Measurements from ENCODE around the gene NINJ1.
"Not testable (repeated sequence)": the region's sequence is repeated elsewhere in the genome, so short reads cannot be mapped to it uniquely, and the experiment has no call there.

The NINJ1 gene

DNA sequence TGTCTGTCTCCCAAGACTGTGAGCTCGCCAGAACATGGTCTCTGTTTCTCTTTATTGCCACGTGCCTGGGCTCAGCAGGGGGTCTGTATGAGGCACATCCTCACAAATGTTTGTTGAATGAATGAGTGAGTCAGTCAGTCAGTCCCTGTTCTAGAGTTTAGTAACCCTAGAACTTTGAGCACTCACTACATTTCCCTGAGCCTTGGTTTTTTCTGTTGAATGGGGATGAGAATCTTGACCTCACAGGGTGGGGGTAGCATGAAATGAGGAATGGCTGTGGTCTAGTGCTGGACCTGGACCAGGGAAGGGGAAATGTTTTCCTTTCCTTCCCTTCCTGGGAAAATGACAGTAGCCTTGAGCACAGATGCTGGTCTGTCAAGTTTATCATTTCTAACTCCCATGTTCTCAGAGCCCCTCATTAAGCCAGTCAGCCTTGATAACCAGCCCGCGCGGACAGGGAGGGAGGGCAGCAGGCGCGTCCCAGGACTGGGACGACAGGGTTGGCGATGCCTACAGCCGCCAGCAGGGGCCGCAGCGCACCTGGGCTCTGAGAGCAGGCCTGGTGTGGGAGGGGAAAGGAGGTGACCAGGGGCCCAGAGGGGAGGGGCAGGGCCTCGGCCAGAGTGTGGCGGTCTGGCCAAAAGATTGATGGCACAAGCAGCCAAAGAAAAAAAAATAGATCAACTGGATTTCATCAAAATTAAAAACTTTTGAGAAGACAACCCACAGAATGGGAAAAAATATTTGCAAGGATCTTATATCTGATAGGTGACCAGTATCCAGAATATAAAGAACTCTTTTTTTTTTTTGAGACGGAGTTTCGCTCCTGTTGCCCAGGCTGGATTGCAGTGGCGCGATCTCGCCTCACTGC, 25.8 kb upstream of the NINJ1 start:
- peak; percentile 46 for DNase-seq

DNA sequence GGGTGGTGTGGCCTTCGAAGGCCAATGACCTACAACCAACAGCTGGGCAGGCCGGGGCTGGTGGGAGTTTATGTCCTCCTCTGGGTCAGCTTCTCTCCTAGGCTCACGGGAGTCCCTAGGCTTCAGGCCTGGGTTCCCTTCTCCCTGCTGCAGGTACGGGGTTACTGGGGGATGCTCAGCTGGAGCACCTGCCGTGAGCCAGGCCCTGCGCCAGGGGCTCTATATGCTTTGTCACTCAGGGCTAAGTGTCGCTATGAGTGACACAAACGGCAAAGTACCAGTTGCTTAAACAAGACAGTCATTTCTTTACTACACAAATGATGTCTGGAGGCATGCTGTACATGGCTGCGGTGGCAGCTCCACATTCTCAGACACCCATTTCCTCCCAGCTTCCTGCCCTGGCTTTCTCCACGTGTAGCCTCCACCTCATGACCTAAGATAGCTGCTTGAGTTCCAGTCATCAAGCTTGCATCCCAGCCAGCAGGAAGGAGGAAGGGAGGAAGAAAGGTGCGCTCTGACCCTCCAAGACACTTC, 22.5 kb upstream of the NINJ1 start:
- DNase-seq = no peak

DNA sequence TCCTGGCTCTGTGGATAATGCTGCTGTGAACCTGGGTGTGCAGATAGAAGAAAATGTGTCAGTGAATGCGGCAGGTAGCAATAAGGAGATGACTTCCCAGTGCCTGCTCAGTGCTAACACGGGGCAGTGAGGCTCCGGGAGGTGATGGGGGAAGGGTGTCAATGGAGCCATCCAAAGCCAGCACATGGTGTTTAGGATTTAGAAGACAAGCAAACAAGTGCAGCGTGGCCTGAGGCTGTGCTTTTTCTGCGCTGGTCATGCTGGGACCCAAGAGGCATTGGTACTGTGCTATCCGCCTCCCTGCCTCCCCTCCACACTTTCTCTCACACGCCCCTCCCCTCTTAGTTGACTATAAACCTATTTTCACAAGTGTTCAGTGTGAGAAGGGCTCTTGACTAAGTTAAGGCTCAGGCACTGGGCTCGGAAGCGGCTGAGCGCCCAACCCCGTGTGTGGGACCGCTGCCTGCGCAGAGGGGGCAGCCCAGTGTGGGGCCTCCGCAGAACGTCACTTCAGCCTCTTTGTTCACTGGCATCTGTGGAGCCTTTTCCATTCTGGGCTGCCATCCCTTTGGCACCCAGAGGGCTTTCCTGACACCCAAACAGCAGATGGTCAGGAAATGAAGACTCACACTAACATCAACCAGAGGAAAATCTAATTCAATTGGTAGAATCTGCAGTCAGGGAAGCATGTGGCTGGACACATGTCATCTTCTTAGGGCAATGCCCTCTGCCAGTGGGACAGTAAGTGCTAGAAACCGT, 21.8 kb upstream of the NINJ1 start:
- DNase-seq = no peak

DNA sequence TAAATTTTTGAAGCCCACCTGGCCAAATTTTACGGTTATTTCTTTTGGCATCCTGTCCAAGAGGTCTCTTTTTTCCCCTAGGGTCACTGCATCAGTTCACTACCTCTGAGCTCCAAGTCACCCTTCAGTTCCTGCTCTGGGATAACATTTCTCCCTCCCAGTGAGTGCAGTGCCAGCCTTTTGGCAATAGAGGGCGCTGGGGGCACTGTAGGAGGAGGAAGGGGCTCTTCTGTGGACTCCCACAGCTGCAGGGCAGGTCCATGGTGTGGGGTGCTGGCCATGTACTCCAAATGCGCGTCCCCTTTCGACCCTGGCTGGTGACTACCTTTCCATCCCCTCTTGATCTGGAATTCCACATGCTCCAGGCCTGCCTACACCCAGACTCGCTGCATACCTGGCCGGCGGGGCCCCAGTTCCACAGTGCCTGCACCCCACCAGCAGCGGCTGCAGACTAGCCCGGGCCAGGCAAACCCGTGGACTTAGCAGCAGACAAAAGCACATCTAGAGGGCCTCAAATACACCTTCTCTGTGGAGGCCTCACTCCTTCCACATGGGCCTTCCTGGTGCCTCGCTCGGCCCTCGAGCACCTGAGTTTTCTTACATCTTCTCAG, 20.3 kb upstream of the NINJ1 start:
- DNase-seq = peak; percentile 21

DNA sequence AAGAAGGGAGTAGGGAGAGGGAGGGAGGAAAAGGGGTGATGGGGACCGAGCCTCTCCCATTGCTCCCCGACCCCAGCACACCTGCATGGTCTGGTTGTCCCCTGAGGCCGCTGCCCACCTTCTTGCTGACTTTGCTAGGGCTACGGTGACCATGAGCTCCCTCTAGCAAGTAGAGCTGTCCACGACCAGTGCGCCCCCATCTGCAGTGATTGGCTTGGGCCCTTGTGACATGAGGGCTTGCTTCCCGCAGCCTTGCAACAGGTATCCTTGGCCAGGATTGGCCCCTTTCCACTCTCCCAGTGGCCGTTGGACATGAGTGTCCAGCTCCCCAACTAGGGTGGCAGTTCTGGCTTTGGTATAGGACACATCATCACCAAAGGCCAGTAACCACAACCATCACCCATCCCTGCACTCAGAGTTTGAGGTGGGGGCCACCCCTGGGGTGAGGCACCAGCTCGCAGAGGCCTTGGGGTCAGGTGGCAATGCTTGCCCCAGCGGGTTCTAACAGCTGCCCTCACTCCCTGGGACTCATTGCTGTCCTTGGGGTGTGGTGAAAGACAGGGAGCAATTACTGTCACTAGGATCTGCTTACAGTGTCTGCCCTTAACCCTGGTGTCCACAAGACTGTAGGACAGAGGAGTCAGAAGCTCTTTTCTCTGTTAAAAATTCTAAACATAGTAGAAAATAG, 17.2 kb upstream of the NINJ1 start:
- DNase-seq = no peak

DNA sequence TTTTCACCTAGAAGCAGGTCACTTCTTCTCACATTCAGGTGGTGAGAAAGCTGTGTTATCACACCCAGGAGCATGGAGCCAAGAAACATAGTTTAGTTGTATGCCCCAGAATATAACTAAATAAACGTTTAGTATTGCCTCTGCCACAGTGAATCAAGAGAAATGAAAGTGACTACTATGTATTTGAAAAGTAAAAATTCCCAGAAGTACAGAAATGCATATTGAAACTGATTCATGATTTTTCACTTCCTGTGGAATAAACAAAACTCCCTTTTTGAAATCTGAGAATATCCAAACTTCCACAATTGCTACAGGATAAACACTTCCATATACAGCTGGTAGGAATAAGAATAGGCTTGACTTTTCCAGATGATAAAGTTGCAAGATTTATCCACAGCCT, 15.3 kb upstream of the NINJ1 start:
- DNase-seq = no peak

DNA sequence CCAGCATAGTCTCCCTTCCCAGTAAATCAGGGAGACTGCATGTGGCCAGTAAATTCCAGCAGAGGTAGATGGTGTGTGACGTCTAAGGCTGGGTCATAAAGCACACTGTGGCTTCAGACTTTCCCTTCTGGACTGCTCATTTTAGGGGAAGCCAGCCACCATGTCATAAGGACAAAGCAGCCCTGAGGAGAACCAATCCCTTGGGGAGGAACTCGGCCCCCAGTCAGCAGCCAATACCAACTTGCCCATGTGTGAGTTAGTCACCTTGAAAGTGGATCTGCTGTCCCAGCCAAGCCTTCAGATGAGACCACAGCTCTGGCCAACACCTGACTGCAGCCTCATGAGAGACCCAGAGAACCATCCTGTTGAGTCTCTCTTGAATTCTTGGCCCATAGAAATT, 14.7 kb upstream of the NINJ1 start:
- no peak for DNase-seq

DNA sequence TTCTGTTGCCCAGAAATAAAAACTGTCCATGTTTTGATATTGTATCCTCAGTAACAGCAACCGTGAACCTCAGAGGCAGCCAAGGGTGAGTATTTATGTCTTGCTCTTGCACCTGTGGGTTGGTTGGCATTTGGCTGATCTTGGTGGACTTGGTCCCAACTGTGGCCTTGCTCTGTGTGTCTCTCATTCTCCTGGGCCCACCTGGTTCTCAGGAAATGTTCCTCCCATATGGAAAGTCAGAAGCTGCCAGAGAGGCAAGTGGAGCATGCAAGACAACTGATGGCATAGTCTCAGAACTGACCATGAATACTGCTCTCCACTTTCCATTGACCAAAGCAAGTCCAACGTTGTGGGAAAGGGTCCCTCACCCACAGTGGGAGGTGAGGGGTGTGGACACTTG, 13.6 kb upstream of the NINJ1 start:
- DNase-seq = no peak

DNA sequence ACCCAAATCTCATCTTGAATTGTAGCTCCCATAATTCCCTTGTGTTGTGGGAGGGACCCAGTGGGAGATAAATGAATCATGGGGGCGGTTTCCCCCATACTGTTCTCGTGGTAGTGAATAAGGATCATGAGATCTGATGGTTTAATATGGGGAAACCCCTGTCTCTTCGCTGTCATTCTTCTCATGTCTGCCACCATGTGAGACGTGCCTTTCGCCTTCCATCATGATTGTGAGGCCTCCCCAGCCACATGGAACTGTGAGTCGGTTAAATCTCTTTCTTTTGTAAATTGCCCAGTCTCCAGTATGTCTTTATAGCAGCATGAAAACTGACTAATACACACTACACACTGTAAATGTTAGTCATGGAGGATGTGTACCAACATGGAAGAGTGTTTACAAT, 12.6 kb upstream of the NINJ1 start:
- not testable (repeated sequence) for DNase-seq

DNA sequence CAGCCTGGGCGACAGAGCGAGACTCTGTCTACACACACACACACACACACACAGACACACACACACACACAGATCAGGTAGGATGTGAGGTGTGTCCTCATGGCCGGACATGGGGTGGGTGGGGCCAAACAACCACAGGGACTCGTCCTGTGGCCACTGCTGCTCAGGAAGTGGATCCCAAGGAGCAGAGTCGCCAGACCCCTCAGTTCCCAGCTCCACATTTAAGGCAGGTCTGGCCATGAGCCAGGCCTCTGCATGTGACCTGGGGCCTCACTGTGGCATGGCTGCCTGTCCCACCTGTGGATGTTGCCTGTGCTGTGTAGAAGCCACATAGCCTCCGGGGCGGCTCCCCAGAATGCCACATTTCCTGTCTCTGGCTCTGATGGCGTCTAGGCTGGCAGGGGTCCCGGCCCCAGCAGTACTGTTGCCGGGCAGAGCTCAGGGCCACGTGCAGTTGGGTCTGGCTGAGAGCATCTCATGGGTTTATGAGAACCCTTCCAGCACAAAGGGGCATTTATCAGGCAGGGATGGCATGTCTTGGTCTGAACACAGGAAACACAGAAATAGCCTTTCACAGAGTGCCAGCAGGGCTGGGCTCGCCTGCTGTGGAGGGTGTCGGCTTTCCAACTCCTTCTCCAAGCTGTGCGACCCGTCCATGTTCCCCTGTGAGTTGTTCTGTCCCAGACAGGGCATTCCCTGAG, 9.9 kb upstream of the NINJ1 start:
- DNase-seq = peak; percentile 84

DNA sequence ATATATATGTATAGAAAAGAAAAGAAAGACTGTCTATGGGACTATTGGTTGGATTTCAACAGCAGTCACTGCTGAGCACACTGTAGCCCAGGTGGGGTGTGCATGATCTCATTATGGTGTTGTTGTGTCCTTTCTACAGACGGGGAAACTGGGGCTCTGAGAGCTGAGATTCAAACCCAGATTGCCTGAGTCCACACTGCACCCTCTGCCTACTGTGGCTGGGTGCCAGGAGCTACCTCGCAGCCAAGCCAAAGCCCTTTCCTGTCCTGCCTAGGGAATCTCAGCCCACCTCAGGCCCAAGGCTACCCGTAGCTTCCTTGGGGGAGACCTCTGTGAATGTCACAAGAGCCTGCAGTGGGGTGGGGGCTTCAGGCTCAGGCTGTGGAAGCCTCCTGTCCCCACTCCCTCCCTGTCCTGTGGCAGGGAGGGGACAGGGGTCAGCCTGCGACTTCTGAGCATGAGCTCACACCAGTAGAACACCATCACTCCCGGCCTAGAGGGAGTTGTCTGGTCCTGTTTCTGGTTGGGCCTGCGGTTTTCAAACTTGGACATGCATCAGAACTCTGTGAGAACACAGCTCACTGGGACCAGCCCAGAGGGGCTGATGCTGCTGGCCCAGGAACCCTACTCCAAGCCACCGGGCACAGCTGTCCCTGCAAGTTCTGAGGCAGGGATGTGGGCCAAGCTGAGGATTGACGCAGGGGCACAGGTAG, 7.9 kb upstream of the NINJ1 start:
- no peak for DNase-seq

DNA sequence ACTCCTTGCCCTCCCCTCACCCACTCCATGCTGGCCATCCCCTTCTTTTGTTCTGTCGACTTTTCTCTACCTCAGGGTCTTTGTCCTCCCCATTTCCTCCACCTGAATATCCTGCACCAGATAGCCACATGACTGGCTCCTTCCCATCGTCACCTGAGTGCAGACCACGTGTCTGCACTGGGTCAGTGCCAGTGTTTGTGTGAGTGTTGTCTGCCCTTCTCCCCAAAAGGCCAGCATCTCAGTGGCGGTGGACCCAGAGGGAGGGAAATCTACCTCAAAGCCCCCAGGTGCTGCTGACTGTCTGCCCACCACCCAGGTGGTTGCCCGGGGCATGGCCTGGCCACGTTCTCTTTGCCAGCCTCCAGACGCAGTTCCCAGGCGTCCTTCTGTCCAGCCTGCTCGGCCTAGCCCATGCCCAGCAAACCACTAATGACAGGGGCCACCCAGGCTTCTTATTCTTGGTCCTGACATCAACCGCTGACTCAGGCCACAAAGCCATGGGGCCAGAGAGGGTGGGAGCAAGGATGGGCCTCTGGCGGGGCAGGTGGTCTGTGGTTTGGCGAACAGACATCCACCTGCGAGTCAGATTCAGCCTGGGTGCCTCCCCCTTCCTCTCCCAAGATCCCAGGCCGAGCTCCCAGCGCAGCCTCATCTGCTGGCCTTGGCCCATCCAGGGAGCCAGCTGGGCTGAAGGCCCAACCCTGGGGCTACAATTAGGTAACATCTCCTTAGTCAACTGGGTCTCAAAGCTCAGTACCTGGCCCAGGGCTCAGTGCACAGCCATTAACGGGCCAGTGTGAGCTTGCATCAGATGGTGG, 5.5 kb upstream of the NINJ1 start:
- DNase-seq = no peak

DNA sequence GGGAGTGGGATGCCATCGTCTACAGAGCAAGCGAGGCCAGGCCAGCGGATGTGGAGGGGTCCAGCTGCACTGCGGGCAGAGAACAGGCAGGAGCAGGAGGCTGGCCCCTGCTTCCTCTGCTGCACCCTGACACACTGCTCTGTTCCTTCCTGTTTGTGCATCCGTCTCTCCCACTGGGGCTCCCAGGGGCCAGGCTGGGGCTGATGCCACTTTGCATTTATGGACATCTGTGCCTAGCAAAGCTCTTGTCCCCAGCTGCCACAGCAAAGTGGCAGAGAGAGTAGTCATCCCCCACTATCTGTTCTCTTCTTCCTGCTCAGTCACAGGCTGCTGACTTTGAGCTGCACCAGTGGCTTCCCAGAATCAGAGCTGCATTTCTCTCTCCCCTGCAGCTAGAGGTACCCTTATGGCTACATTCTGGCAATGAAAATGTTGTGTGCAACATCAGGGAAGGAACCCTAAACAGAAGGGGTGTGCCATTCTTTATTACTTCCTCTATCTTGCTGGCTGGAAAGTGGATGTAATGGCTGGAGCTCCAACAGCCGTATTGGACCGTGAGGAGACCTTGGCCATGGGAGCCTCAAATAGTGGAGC, 4.2 kb upstream of the NINJ1 start:
- DNase-seq = no peak

DNA sequence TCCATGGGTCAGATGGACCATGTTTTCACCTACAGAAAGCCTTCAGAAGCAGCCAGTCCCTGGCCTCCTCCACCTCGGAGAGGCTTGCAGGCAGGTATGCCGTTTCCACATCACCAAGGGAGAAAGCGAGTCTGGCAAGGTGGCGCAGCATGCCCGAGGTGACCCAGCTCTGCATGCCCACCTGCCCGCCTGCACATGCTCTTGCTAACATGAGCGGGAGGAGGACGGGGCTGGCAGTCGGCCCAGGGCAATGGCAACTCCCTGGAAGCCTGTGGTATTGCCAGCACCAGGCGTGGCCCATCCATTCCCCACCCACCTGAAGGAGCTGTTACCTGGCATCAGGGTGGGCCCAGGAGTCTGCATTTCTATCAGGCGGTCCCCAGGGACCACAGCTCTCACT, 3.3 kb upstream of the NINJ1 start:
- no peak for DNase-seq

DNA sequence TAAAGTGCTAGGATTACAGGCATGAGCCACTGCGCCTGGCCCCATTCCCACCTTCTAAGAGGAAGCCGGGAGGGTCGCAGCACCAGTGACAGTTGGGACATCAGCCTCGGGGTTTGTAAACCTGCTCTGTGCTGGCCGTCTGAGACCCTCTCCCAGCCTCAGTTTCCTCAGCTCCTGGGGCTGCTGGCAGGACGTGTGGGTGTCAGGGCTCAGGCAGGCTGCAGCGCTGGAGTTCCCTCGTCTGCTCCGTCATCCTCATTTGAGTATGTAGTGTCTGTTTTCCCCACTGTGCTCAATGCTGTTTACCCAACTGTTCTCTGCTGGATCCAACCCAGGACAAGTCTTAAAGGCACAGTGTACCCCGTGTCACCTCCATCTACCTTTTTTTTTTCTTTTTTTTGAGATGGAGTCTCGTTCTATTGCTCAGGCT, 2.0 kb upstream of the NINJ1 start:
- no peak for DNase-seq

DNA sequence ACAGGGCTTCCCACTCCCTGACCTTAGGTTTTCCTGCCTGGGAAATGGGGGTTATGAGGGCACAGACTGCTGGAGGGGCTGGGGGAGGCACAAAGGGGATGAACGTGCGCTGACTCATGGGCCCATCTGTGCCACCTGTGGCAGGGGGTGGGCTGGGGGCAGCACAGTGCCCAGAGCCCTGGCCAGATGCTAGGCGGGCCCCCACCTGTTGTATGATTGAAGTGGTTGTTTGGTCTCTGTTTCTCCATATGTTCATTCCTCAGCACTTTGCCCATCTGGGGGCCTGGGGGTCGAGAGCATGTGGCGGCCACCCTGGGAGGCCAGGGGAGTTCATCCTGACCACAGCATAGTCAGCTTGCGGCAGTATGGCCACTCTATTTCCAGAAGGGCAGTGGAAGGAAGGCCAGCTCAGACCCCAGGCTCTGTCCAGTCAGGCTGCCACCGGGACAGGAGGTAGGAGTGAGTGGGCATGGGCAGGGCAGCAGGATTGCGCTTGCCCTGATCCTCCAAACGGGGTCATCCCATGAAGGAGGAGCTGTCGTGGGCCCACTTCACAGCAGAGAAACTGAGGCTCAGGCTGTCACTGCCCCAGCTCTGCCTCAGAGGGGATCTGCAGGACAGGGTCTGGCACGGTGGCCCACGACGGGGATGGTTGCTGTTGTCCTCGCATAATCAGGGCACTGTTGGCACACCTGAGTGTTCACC, 841 bp upstream of the NINJ1 start:
- no peak for DNase-seq

DNA sequence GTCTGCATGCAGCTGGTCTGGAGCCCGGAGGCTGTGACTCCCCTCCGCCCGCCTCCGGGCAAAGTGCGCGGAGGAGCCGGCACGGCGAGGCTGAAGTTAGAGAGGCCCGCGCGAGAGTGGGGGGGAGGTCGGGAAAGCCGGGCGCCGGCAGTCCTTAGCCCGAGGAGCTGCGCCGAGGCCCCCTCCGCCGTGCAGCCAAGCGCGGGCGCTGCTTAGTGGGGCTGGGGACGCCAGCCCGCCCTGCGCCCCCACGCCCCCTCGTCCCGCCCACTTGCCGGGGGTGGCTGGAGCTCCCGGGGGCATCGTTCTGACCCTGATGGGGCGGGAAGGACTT, 403 bp downstream of the NINJ1 start:
- DNase-seq = no peak

DNA sequence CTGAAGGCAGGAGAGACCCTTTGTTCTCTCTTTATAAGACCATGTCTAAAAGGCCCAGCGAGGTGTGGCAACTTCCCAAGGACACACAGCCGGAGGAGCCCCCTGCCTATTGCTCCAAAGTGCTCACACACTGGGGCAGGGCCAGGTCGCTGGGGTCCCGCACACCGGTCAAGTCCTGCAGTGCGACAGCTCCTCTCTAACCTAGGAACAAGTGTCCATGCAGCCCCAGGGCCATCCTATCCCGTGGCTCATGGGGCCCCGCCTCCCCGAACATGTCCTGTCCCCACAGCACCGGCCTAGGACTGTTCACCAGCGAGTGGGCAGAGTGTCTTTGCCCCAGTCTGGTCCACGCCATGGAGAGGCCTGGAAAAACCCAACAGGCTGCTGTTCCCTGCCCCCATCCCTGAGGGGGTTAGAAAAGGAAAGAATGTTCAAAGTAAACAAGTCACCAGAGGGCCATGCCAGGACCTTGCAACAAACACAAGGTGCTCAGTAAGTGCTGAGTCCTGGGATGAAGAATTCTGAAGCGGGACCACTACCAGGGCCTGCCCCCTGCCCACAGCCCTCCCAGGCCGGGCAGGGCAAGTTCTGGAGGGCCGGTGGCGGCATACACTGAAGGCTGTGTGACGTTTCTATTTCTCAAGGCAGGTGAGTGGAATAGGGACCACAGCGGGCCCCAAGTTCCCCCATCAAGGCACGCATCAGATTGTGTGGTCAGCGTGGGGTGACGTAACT, 938 bp downstream of the NINJ1 start:
- peak; percentile 60 for DNase-seq

All from central memory CD4-positive, alpha-beta T cell (primary cell).